Kidney (tissue), 22 donors: ENCODE data around the gene ACER2. TPM values are rescaled to one million over a fixed set of nuclear protein-coding genes. Genes with fewer than 3 reads are reported as not detected.

Experiments
- DNase-seq, 5 donors: peaks; one replicate each; pipeline ENCODE4 v3.0.0-alpha.2; 2013 to 2020
- FAIRE-seq: peaks from 2 replicates; lab custom pipeline; 2012; peaks lifted over from hg19 to GRCh38; lab: Jason Lieb, UNC
- H3K27ac ChIP-seq, 2 donors: one replicate each; pipeline ENCODE4 v1.7.0; 2013; ENCODE audit warnings: low read depth in 2 of 2, low read length in 2 of 2, inconsistent platforms in 1 of 2
- H3K27me3 ChIP-seq: one replicate; pipeline ENCODE4 v1.7.1; 2013; ENCODE audit warnings: low read length, inconsistent platforms; ENCODE audit not compliant: control insufficient read depth, insufficient read depth
- H3K36me3 ChIP-seq, 3 donors: one replicate each; pipeline versions ENCODE4 v1.7.0 to v1.7.1; 2013; ENCODE audit warnings: low read length in 3 of 3, control low read depth in 1 of 3, inconsistent platforms in 1 of 3; ENCODE audit not compliant: insufficient read depth in 3 of 3, control insufficient read depth in 2 of 3
- H3K4me1 ChIP-seq, 3 donors: one replicate each; pipeline versions ENCODE4 v1.7.0 to v1.7.1; 2013; ENCODE audit warnings: low read length in 3 of 3, inconsistent platforms in 1 of 3, low read depth in 1 of 3; ENCODE audit not compliant: control insufficient read depth in 2 of 3, insufficient read depth in 2 of 3
- H3K4me3 ChIP-seq, 3 donors: one replicate each; pipeline versions ENCODE4 v1.7.0 to v1.8.1; 2013; ENCODE audit warnings: low read length in 3 of 3, control low read depth in 1 of 3, inconsistent platforms in 1 of 3
- H3K9ac ChIP-seq, 3 donors: one replicate each; pipeline versions ENCODE4 v1.7.0 to v1.7.1; 2013; ENCODE audit warnings: low read length in 3 of 3, control low read depth in 1 of 3, inconsistent platforms in 1 of 3
- H3K9me3 ChIP-seq, 3 donors: one replicate each; pipeline versions ENCODE4 v1.7.0 to v1.7.1; 2013; ENCODE audit warnings: low read length in 3 of 3, control low read depth in 1 of 3, inconsistent platforms in 1 of 3; ENCODE audit not compliant: control insufficient read depth in 2 of 3, insufficient read depth in 1 of 3
- CTCF ChIP-seq: IDR thresholded peaks from 3 replicates; pipeline ENCODE4 v1.5.1; 2012; ENCODE audit warnings: mild to moderate bottlenecking, moderate library complexity, borderline replicate concordance; ENCODE audit not compliant: insufficient read depth; ENCODE audit errors: extremely low read depth
- intact Hi-C: fragments of 100-400 bp; cut with DNase I; formaldehyde crosslinking; loops from one replicate; pipeline ENCODE4 v1.11.1; 2022
- long read RNA-seq, 10 donors: library from polyadenylated mRNA in 1 of 10; unstranded in 1 of 10; transcript quantifications; one replicate each; pipeline ENCODE4 v2.0.0 and lab custom pipeline, GENCODE V29; 2021 to 2026
- polyA plus RNA-seq: library from polyadenylated mRNA; stranded (reverse); fragments of 350-450 nt; fragmentation: Illumina TruSeq; extraction: RNeasy Lipid Tissue Mini Kit (QIAGEN cat#74804); gene quantifications from one replicate; pipeline ENCODE4 v1.2.3, GENCODE V29; 2014; ENCODE audit warnings: low read depth, low replicate concordance; ENCODE audit not compliant: insufficient read depth
- total RNA-seq: library from RNA; stranded (reverse); fragmentation: NEBNext Ultra II Directional; extraction: Animal tissue kit (Norgen Biotek cat#: 25700); gene quantifications from one replicate; pipeline ENCODE4 v1.2.1, GENCODE V29; 2021
- donor health status: control.
- donor health status: control.
- donor health status: control.
- donor health status: control.
- donor health status: control.
- donor health status: DM: yes; HTN: yes; CAD: no.
- donor health status: Normal renal cell carcinoma (clear cell type).

The ACER2 gene
- 4.2 TPM for total RNA-seq
- 0.28 TPM for polyA plus RNA-seq
- long read RNA-seq, donor 1, result 0 reads
- long read RNA-seq, donor 2, partial matches to known transcripts, result 0 of 1 reads
- long read RNA-seq, donor 2, other reads (novel, unspliced or antisense), result 0 of 1 reads
- long read RNA-seq, donor 3, partial matches to known transcripts, result 0 of 2 reads
- long read RNA-seq, donor 3, other reads (novel, unspliced or antisense), result 0 of 2 reads
- long read RNA-seq, donor 4, partial matches to known transcripts, result 6 of 9 reads
- long read RNA-seq, donor 4, other reads (novel, unspliced or antisense), result 0 of 9 reads
- long read RNA-seq, donor 5, result 0 reads
- long read RNA-seq, donor 6, result 0 reads
- long read RNA-seq, donor 7, partial matches to known transcripts, result 0 of 1 reads
- long read RNA-seq, donor 7, other reads (novel, unspliced or antisense), result 1 of 1 reads
- long read RNA-seq, donor 8, result 0 reads
- long read RNA-seq, donor 9, result 0 reads
- long read RNA-seq, donor 10, partial matches to known transcripts, result 0 of 1 reads
- long read RNA-seq, donor 10, other reads (novel, unspliced or antisense), result 0 of 1 reads

- intact Hi-C loops, result no loop called here
- FAIRE-seq, result no peak
- H3K36me3 ChIP-seq, result no peaks in the 10 kb centered on the region
- peak; percentile 95 to 98 (median 97) for DNase-seq
- peak within 1 kb of the TSS; percentile 72 to 90 (median 90) for H3K4me3 ChIP-seq
- no peaks in the 10 kb centered on the region for H3K9me3 ChIP-seq
- peak within 1 kb of the TSS; percentile 39 to 70 for H3K27ac ChIP-seq
- H3K9ac ChIP-seq, result peak within 1 kb of the TSS; percentile 28 to 84 (median 81)
- no peaks in the 10 kb centered on the region for H3K27me3 ChIP-seq
- no peak for TF ChIP-seq CTCF
- peaks cover 0 to 9% (median 4%) of the 10 kb centered on the region in 3 donors for H3K4me1 ChIP-seq
Measured at GRCh38 chr9:19408693-19409400, at the start of gene ACER2. TSS of gene ACER2 (plus strand) at chr9:19409009. CDS start at chr9:19409085, 76 bp downstream.

DNA sequence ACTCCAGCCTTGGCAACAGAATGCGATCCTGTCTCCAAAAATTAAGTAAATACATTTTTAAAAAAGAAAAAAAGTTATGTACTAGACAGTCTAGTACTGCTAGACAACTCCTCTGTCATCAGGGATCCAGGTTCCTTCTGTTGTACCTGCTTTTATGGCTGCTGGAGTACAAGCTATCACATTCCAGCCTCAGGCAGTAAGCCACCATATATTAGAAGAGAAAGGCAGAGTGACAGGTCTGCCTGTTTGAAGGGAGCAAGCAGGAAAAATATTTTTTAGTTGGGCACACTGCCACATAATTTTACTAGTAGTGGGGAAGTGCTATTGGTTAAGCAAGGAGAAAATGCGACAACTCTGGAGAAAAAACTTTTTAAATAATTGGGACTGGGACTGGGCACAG, 39.7 kb upstream of the ACER2 start:
- FAIRE-seq (no peak), DNase-seq (no peak)
- Histone ChIP-seq H3K9ac (no peak overlapping the region), H3K36me3 (peaks cover 5 to 16% (median 9%) of the 10 kb centered on the region in 3 donors), H3K9me3 (no peaks in the 10 kb centered on the region), H3K4me3 (no peak overlapping the region), H3K4me1 (no peaks in the 10 kb centered on the region), H3K27me3 (no peaks in the 10 kb centered on the region), H3K27ac (no peak overlapping the region)
- intact Hi-C loops, result no loop called here
- TF ChIP-seq CTCF, result no peak

GRCh38 chr9:19371942-19372341, 36.9 kb upstream of the ACER2 start:
- TF ChIP-seq CTCF, result no peak
- H3K4me3 ChIP-seq, result no peak overlapping the region
- DNase-seq, result no peak
- intact Hi-C loops, result no loop called here
- H3K27ac ChIP-seq, result no peak overlapping the region
- H3K4me1 ChIP-seq, result peaks cover 0 to 7% (median 0%) of the 10 kb centered on the region in 3 donors
- no peak overlapping the region for H3K9ac ChIP-seq
- no peaks in the 10 kb centered on the region for H3K9me3 ChIP-seq
- H3K36me3 ChIP-seq, result peaks cover 12 to 31% (median 16%) of the 10 kb centered on the region in 3 donors
- no peaks in the 10 kb centered on the region for H3K27me3 ChIP-seq
- FAIRE-seq, result no peak
